ENCODE results near the gene CTNNBL1. TPM values are rescaled to one million over a fixed set of nuclear protein-coding genes. Genes with fewer than 3 reads are reported as not detected.

The CTNNBL1 gene, protein sequence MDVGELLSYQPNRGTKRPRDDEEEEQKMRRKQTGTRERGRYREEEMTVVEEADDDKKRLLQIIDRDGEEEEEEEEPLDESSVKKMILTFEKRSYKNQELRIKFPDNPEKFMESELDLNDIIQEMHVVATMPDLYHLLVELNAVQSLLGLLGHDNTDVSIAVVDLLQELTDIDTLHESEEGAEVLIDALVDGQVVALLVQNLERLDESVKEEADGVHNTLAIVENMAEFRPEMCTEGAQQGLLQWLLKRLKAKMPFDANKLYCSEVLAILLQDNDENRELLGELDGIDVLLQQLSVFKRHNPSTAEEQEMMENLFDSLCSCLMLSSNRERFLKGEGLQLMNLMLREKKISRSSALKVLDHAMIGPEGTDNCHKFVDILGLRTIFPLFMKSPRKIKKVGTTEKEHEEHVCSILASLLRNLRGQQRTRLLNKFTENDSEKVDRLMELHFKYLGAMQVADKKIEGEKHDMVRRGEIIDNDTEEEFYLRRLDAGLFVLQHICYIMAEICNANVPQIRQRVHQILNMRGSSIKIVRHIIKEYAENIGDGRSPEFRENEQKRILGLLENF
- total RNA-seq: 19.3 and 23.3 TPM in 2 replicates

DNA sequence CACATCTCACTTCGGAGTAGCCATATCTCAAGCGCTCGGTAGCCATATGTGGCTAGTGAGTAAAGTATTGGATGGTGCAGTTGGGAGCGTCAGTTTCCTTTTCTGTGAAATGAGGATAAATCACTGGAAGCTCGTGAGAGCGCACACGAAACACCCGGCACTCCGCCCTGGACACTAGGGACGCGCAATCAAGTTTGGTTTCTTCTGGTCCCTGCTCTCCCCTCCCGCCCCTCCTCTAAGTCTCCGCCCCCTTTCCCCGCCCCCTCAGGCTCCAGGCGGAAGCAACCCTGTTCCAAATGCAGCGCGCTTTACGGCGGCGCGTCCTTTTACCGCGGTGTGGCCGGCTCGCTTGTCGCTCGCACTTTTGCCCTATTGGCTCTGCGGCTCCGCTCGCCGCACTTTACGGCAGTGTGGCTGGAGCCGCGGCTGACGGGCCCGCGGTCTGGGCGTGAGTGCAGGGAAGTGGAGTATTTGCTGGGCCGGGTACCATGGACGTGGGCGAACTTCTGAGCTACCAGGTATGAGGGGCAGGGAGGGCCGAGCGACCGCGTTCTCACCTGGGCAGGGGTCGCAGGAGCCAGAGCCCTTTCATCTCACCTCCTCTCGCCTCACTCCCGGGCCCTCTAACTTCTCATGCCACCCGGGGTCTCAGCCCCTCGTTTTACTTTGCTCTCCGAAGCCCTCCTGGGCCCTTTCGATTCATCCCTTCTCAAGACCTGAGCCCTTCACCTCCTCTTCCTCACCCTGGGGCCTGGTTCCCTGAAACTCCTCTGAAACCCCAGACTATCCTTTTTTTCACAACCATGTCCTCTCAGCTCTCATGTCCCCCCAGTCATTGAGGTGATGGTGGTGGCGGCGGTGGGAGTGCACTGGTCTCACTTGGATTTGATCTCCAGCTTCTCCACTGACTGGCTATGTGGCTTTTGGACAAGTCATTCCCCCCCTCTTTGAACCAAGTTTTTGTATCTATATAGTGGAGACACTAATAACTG is at the start of gene CTNNBL1:
Gene CTNNBL1 (plus strand): TSS at position 396 of the 992 bp plus-strand sequence. CDS start 93 bp downstream, at position 489.
- H3K4me3 ChIP-seq (ENCODE audit: low read depth, low read length): peak within 1 kb of the TSS; percentile 98
- peak; percentile 98 for DNase-seq (ENCODE audit: low read depth)
- TF ChIP-seq, protein P1, sequence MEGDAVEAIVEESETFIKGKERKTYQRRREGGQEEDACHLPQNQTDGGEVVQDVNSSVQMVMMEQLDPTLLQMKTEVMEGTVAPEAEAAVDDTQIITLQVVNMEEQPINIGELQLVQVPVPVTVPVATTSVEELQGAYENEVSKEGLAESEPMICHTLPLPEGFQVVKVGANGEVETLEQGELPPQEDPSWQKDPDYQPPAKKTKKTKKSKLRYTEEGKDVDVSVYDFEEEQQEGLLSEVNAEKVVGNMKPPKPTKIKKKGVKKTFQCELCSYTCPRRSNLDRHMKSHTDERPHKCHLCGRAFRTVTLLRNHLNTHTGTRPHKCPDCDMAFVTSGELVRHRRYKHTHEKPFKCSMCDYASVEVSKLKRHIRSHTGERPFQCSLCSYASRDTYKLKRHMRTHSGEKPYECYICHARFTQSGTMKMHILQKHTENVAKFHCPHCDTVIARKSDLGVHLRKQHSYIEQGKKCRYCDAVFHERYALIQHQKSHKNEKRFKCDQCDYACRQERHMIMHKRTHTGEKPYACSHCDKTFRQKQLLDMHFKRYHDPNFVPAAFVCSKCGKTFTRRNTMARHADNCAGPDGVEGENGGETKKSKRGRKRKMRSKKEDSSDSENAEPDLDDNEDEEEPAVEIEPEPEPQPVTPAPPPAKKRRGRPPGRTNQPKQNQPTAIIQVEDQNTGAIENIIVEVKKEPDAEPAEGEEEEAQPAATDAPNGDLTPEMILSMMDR (IDR thresholded peaks at IDR 0.05; ENCODE audit: insufficient read depth, low read depth, low read length): no peak

GRCh38 chr20:37644605-37645004 is 49.2 kb upstream of the CTNNBL1 start:
- TF ChIP-seq, protein P1 (IDR thresholded peaks at IDR 0.05; ENCODE audit: insufficient read depth, low read depth, low read length): no peak
- DNase-seq (ENCODE audit: low read depth): no peak
- H3K4me3 ChIP-seq (ENCODE audit: low read depth, low read length): no peak overlapping the region

- DNase-seq (ENCODE audit: low read depth): no peak
- H3K4me3 ChIP-seq (ENCODE audit: low read depth, low read length): no peak overlapping the region
- TF ChIP-seq, protein P1 (IDR thresholded peaks at IDR 0.05; ENCODE audit: insufficient read depth, low read depth, low read length): no peak
These were observed 45.9 kb upstream of the CTNNBL1 start for GRCh38 chr20:37647946-37648345.

GRCh38 chr20:37649017-37649416 is 44.8 kb upstream of the CTNNBL1 start:
- TF ChIP-seq, protein P1 (IDR thresholded peaks at IDR 0.05; ENCODE audit: insufficient read depth, low read depth, low read length): no peak
- DNase-seq (ENCODE audit: low read depth): no peak
- no peak overlapping the region for H3K4me3 ChIP-seq (ENCODE audit: low read depth, low read length)

GRCh38 chr20:37649676-37650370 is 44.0 kb upstream of the CTNNBL1 start:
- TF ChIP-seq, protein P1 (IDR thresholded peaks at IDR 0.05; ENCODE audit: insufficient read depth, low read depth, low read length): no peak
- no peak overlapping the region for H3K4me3 ChIP-seq (ENCODE audit: low read depth, low read length)
- DNase-seq (ENCODE audit: low read depth): no peak

DNA sequence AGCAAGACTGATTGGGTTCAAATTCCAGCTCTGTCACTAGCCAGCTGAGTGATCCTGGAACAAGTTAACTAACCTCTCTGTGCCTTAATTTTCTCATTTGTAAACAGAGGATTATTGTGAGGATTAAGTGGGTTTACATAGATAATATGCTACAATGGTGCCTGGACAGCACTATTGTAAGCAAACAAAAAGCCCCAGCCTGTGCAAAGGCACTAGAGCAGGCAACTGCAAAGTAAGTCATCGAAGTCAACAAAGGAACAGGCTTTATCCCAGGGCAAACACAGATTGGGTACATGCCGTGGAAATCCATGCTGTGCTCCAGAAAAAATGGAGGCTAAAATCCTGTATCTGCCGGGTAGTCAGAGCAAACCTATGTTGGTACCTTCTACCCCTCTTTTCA is 43.2 kb upstream of the CTNNBL1 start:
- TF ChIP-seq, protein P1 (IDR thresholded peaks at IDR 0.05; ENCODE audit: insufficient read depth, low read depth, low read length): no peak
- DNase-seq (ENCODE audit: low read depth): no peak
- H3K4me3 ChIP-seq (ENCODE audit: low read depth, low read length): no peak overlapping the region

All from fibroblast of villous mesenchyme (primary cell).